SK-N-SH (cell line): ENCODE data around the gene TTC27. TPM values are rescaled to one million over a fixed set of nuclear protein-coding genes. Genes with fewer than 3 reads are reported as not detected.
A peak's percentile ranks its signal among the peaks of the same experiment; 100 is the strongest.

Experiments used
- CTCF ChIA-PET: fragments of 300-600, 350-600 bp; formaldehyde crosslinking; extraction: SDS; loops from one replicate; lab custom pipeline; 2021; lab: Yijun Ruan, JAX
- POLR2A ChIA-PET: fragments of 350-600 bp; sonication (Branson Sonifier 250); formaldehyde crosslinking; extraction: SDS; loops from one replicate; lab custom pipeline; 2020; ENCODE audit warnings: antibody characterized with exemption, inconsistent platforms; lab: Yijun Ruan, JAX
- DNase-seq: peaks from one replicate; pipeline ENCODE4 v3.0.0; 2012
- H2AFZ ChIP-seq: fragments of 200-600 bp; sonication (generic); 2 replicates; pipeline ENCODE4 v1.8.1; 2016; ENCODE audit warnings: antibody characterized with exemption, mild to moderate bottlenecking, low read depth
- H3F3A ChIP-seq: fragments of 200-600 bp; sonication (generic); replicated peaks from 2 replicates; pipeline ENCODE3; 2016; ENCODE audit warnings: antibody characterized with exemption, mild to moderate bottlenecking; ENCODE audit not compliant: insufficient read depth
- H3K27ac ChIP-seq, 2 experiments: fragments of 200-500 bp in 1 of 2; fragments of 200-600 bp in 1 of 2; sonication (Bioruptor generic) in 1 of 2; sonication (generic), shearing (Covaris generic) in 1 of 2; 2 replicates each; pipeline versions ENCODE4 v1.5.1 to v1.6.1; 2014 to 2016; ENCODE audit warnings: low read depth in 2 of 2, inconsistent platforms in 1 of 2, low read length in 1 of 2, mild to moderate bottlenecking in 1 of 2, mixed read lengths in 1 of 2
- H3K27me3 ChIP-seq: fragments of 200-600 bp; sonication (generic), shearing (Covaris generic); 2 replicates; pipeline ENCODE4 v1.6.1; 2016; ENCODE audit warnings: mixed run types; ENCODE audit not compliant: insufficient read depth
- H3K36me3 ChIP-seq, 2 experiments: fragments of 200-500 bp in 1 of 2; fragments of 200-600 bp in 1 of 2; sonication (Bioruptor generic) in 1 of 2; sonication (generic) in 1 of 2; replicated peaks in 1 of 2; 2 replicates each; pipeline versions ENCODE3 to v1.5.1; 2014 to 2016; ENCODE audit warnings: low read length in 1 of 2, mild to moderate bottlenecking in 1 of 2; ENCODE audit not compliant: insufficient read depth in 2 of 2, control insufficient read depth in 1 of 2
- H3K4me1 ChIP-seq, 2 experiments: fragments of 200-500 bp in 1 of 2; fragments of 200-600 bp in 1 of 2; sonication (Bioruptor generic) in 1 of 2; sonication (generic), shearing (Covaris generic) in 1 of 2; 2 replicates each; pipeline versions ENCODE4 v1.5.1 to v1.6.1; 2014 to 2016; ENCODE audit warnings: low read depth in 1 of 2, low read length in 1 of 2, mixed run types in 1 of 2; ENCODE audit not compliant: insufficient read depth in 2 of 2, control insufficient read depth in 1 of 2
- H3K4me2 ChIP-seq: fragments of 200-600 bp; sonication (generic), shearing (Covaris generic); 2 replicates; pipeline ENCODE4 v1.6.1; 2017; ENCODE audit warnings: mixed run types
- H3K4me3 ChIP-seq, 2 experiments: fragments of 200-500 bp in 1 of 2; fragments of 200-600 bp in 1 of 2; sonication (Bioruptor generic) in 1 of 2; sonication (generic), shearing (Covaris generic) in 1 of 2; 2 replicates each; pipeline versions ENCODE4 v1.5.1 to v1.8.1; 2014 to 2016; ENCODE audit warnings: low read depth in 2 of 2, inconsistent platforms in 1 of 2, low read length in 1 of 2, mild to moderate bottlenecking in 1 of 2, mixed read lengths in 1 of 2, moderate library complexity in 1 of 2
- H3K79me2 ChIP-seq: fragments of 200-600 bp; sonication (generic); 2 replicates; pipeline ENCODE4 v1.8.1; 2017; ENCODE audit warnings: mild to moderate bottlenecking; ENCODE audit not compliant: insufficient read depth
- H3K9ac ChIP-seq: fragments of 200-600 bp; sonication (generic); 2 replicates; pipeline ENCODE4 v1.6.1; 2017; ENCODE audit warnings: mixed run types
- H3K9me2 ChIP-seq: fragments of 200-600 bp; sonication (generic); 2 replicates; pipeline ENCODE4 v1.6.1; 2017; ENCODE audit warnings: mixed run types
- H3K9me3 ChIP-seq: fragments of 200-600 bp; sonication (generic); 2 replicates; pipeline ENCODE4 v1.6.1; 2017; ENCODE audit warnings: mixed run types, mild to moderate bottlenecking, moderate library complexity
- H4K20me1 ChIP-seq: fragments of 200-600 bp; sonication (generic); 2 replicates; pipeline ENCODE4 v1.6.1; 2017; ENCODE audit warnings: mild to moderate bottlenecking, mixed run types; ENCODE audit not compliant: insufficient read depth
- EP300 ChIP-seq, 2 experiments: IDR thresholded peaks; 2 replicates each; pipeline versions ENCODE4 v1.4.0 to v1.6.1; 2012; ENCODE audit warnings: borderline replicate concordance in 1 of 2, low read depth in 1 of 2, low read length in 1 of 2
- EZH2phosphoT487 ChIP-seq: fragments of 200-600 bp; sonication (generic); IDR thresholded peaks from 2 replicates; pipeline ENCODE4 v1.6.1; 2017; ENCODE audit warnings: low read depth, mixed run types, mild to moderate bottlenecking, antibody characterized with exemption, moderate library complexity, borderline replicate concordance
- FOSL2 ChIP-seq: IDR thresholded peaks from 2 replicates; pipeline ENCODE4 v1.4.0; 2012; ENCODE audit warnings: low read depth, mild to moderate bottlenecking, moderate library complexity, borderline replicate concordance
- MEF2A ChIP-seq: IDR thresholded peaks from 2 replicates; pipeline ENCODE4 v1.4.0; 2012; ENCODE audit warnings: low read depth, borderline replicate concordance
- MXI1 ChIP-seq: IDR thresholded peaks from 2 replicates; pipeline ENCODE4 v1.6.1; 2012; ENCODE audit warnings: mild to moderate bottlenecking, low read depth, low read length, improper control_type of control experiment
- NRF1 ChIP-seq: IDR thresholded peaks from 2 replicates; pipeline ENCODE4 v1.6.1; 2012; ENCODE audit warnings: low read depth, mild to moderate bottlenecking, low read length
- RAD21 ChIP-seq: IDR thresholded peaks from 2 replicates; pipeline ENCODE4 v1.6.1; 2012; ENCODE audit warnings: mild to moderate bottlenecking, low read length
- TEAD4 ChIP-seq: IDR thresholded peaks from 2 replicates; pipeline ENCODE4 v1.4.0; 2012; ENCODE audit warnings: mild to moderate bottlenecking, borderline replicate concordance; ENCODE audit not compliant: insufficient read depth
- YY1 ChIP-seq: IDR thresholded peaks from 2 replicates; pipeline ENCODE4 v1.4.0; 2012; ENCODE audit warnings: low read depth, mild to moderate bottlenecking
- WGBS: methylation state at CpG from one replicate; pipeline ENCODE4 v1.1.6; 2017; ENCODE audit warnings: low lambda C conversion rate; 5-methylcytosine and 5-hydroxymethylcytosine counted together
- polyA plus RNA-seq, 3 experiments: library from polyadenylated mRNA; depleted of rRNA; stranded (reverse); fragments of >200 nt; gene quantifications; 2 replicates each; pipeline ENCODE4 v1.2.3, GENCODE V29; 2012
- TF ChIP-seq, protein P1 (sequence below): IDR thresholded peaks from 2 replicates; pipeline ENCODE4 v1.4.0; 2012; ENCODE audit warnings: low read depth, borderline replicate concordance

Gene TTC27
- polyA plus RNA-seq, 1 of the 3 experiments (the other 2 are of a cell fraction): 14.4 TPM

DNA sequence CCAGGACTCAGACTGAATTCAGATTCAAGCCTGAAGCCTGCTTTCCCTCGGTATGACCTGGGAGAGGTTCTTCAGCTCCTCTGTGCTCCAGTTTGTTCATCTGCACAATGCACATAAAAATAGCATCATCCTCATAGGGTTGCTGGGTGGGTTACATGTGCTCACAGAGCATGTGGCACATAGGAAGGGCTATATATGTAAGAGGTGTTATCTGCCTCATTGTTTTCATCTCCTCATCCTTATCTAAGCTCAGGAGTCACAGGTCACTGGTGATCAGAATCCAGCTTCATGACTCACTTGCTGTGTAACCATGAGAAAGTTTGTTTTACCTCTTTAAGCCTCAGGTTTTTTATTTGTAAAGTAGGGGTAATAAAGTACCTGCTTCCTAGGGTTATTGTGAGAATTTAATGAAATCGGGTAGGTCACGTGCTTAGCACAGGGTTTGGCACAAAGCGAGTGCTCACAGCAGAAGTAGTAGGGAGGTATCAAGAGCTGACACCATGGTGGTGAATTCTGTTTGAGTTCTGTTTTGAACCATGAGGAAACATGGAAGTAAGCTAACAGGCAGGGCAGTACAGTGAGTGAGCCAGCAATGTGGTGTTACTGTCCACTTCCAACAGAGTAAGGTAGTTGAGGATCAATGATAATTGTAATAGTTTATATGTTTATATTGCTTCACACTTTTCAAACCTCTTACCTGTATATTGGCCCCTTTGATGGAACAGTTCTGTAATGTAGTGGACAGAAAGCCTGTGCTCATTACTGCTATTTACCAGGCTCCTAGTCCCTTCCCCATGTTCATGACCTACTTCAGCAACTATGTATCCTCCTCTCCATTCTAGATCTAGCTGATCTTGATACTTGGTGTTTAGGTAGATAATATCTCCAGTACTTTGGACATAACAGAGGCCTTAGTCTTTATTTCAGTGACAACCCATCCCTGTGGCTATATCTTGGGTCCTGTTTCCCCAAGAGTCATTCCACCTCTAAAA is 177.6 kb downstream of the TTC27 start:
- Histone ChIP-seq H3K9me3 (no peaks in the 10 kb centered on the region), H3K4me2 (no peak overlapping the region), H3F3A (no peaks in the 10 kb centered on the region)
- ChIA-PET CTCF (interaction anchor here (1.0 to 1.1 kb wide), 2 partner anchors 192 to 567 kb away, joined by 3 read pairs; no protein-coding TSS in a partner anchor), POLR2A (no interaction called here)
- TF ChIP-seq FOSL2: 0 out of 2 replicates have a peak, but pooled peaks have one; percentile 4
- no peak for TF ChIP-seq EZH2phosphoT487
- TF ChIP-seq MXI1: no peak
- TF ChIP-seq RAD21: no peak
- TF ChIP-seq, all 33 proteins: peak for 1
- Histone ChIP-seq H3K27ac (no peak overlapping the region), H3K9ac (no peak overlapping the region), H2AFZ (no peak overlapping the region), H3K79me2 (no peaks in the 10 kb centered on the region), H4K20me1 (no peaks in the 10 kb centered on the region), H3K27me3 (no peaks in the 10 kb centered on the region), H3K4me3 (no peak overlapping the region), H3K4me1 (no peaks in the 10 kb centered on the region; a peak in 1 of 4 replicates), H3K36me3 (no peaks in the 10 kb centered on the region), H3K9me2 (no peaks in the 10 kb centered on the region)
- 70% methylated on average over 4 of the region's 4 CpGs for WGBS
- DNase-seq: no peak

DNA sequence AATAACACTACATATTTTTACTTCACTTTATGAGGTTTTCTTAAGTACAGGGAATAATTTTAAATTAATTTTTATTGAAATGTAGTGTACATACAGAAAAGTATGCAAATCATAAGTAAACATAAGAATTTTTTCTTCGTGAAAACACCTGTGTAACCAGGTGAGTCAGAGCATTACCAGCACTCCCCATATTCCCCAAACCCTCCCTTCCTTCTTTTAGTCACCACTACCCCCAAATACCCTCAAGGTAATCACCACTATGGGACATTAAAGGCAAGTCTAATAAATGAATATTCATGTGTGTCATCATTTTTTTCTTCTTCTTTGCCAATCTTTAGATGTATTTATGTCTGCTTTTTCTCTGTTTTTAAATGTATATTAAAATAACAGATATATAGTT is 179.0 kb downstream of the TTC27 start:
- Histone ChIP-seq H3K4me2 (no peak overlapping the region), H4K20me1 (no peaks in the 10 kb centered on the region), H3K27me3 (no peaks in the 10 kb centered on the region), H3F3A (no peaks in the 10 kb centered on the region), H3K4me3 (no peak overlapping the region), H3K9ac (no peak overlapping the region), H3K9me3 (no peaks in the 10 kb centered on the region), H3K4me1 (peaks cover 0 to 2% of the 10 kb centered on the region in 2 experiments; a peak in 2 of 4 replicates), H3K36me3 (peaks cover 0 to 3% of the 10 kb centered on the region in 2 experiments)
- no peak for DNase-seq
- ChIA-PET POLR2A (no interaction called here), CTCF (no interaction called here)
- WGBS: 65% methylated on average over 1 of the region's 1 CpG
- TF ChIP-seq EP300 (IDR thresholded peaks at IDR 0.05; ENCODE audit: borderline replicate concordance in 1 of 2, low read depth in 1 of 2, low read length in 1 of 2): no peak
- TF ChIP-seq MEF2A: no peak
- no peak for TF ChIP-seq YY1
- TF ChIP-seq, protein P1, sequence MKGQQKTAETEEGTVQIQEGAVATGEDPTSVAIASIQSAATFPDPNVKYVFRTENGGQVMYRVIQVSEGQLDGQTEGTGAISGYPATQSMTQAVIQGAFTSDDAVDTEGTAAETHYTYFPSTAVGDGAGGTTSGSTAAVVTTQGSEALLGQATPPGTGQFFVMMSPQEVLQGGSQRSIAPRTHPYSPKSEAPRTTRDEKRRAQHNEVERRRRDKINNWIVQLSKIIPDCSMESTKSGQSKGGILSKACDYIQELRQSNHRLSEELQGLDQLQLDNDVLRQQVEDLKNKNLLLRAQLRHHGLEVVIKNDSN: no peak
- TF ChIP-seq TEAD4: no peak
- TF ChIP-seq NRF1: no peak
- TF ChIP-seq, all 33 proteins: peak for 0
- Histone ChIP-seq H3K27ac (no peak overlapping the region), H2AFZ (no peak overlapping the region), H3K79me2 (no peaks in the 10 kb centered on the region), H3K9me2 (no peaks in the 10 kb centered on the region)
